D721Med (cell line): ENCODE results near the gene MICAL2.
A peak's percentile ranks its signal among the peaks of the same experiment; 100 is the strongest.

Experiments
- DNase-seq: peaks from one replicate; pipeline ENCODE4 v3.0.0; 2011; ENCODE audit warnings: low spot score; ENCODE audit not compliant: insufficient read length
- FAIRE-seq: peaks from 2 replicates; lab custom pipeline; 2011; peaks lifted over from hg19 to GRCh38; lab: Jason Lieb, UNC
- TF ChIP-seq, protein P1 (sequence below): IDR thresholded peaks from 2 replicates; pipeline ENCODE4 v1.5.1; 2012; ENCODE audit warnings: mild to moderate bottlenecking, control low read depth; ENCODE audit not compliant: insufficient read depth; ENCODE audit errors: missing control alignments

The MICAL2 gene

GRCh38 chr11:12249590-12250260 is 139.3 kb downstream of the MICAL2 start:
- FAIRE-seq (no peak), DNase-seq (no peak)
- TF ChIP-seq, protein P1, sequence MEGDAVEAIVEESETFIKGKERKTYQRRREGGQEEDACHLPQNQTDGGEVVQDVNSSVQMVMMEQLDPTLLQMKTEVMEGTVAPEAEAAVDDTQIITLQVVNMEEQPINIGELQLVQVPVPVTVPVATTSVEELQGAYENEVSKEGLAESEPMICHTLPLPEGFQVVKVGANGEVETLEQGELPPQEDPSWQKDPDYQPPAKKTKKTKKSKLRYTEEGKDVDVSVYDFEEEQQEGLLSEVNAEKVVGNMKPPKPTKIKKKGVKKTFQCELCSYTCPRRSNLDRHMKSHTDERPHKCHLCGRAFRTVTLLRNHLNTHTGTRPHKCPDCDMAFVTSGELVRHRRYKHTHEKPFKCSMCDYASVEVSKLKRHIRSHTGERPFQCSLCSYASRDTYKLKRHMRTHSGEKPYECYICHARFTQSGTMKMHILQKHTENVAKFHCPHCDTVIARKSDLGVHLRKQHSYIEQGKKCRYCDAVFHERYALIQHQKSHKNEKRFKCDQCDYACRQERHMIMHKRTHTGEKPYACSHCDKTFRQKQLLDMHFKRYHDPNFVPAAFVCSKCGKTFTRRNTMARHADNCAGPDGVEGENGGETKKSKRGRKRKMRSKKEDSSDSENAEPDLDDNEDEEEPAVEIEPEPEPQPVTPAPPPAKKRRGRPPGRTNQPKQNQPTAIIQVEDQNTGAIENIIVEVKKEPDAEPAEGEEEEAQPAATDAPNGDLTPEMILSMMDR = no peak

DNA sequence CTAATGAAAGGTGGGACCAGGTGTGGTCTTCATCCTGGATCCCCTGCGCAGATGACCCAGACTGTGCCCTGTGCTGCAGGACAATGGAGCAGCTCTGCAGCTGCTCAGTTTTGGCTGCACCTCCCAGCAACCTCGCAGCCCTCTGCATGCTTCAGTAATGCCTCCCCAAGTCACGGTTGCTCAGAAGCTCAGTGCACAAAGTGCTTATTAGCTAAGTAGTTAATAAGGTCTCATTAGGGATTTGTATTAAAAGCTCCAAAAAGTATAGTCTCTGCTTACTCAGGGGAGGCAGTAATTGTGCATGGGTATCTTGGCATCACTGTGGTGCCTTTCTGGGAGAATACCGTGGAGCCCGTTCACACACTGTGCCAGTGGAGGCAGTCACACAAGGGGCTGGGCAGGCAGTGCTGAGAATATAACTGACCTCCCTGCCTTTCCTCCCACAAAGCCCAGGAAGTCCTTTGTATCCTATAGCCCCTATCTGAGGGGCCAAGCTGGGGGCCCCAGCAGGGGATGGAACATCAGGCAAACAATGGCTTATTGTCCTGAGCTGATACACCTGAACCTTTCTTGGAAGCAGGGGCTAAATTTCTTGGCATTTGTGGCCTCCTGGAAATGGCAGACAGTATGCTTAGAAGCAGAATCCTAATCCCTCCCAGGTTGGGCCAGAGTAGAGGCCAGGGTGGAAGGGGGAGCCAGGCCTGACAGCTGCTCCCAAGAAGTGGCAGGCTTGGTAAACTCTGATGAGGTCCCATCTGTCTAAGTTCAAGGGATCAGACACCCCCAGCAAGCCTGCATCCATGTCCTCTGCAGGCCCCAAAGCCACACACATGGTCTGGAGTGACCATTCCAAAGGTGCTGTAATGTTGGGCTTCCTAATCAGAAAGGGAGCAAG is 141.5 kb downstream of the MICAL2 start:
- FAIRE-seq (no peak), DNase-seq (peak; percentile 55)

DNA sequence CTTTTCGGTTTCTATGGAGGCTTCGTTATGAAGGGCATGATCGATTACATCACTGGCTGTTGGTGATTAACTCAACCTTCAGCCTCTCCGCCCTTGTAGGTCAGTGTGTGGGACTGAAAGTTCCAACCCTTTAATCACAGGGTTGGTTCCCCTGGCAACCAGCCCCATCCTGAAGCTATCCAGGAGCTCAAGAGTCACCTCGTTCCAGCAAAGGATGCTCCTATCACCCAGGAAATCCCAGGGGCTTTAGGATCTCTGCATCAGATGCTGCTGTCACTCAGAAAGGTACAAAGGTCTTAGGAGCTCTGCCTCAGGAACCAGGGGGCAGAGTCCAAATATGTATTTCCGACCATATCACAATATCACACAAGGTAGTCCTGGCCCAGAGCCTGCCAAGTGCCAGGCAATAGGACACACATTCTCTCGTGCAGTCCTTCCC is 143.5 kb downstream of the MICAL2 start:
- FAIRE-seq = no peak
- TF ChIP-seq, protein P1 = no peak
- no peak for DNase-seq

More for the DNA sequence above, 141.5 kb downstream of the MICAL2 start:
- TF ChIP-seq, protein P1 = no peak

DNA sequence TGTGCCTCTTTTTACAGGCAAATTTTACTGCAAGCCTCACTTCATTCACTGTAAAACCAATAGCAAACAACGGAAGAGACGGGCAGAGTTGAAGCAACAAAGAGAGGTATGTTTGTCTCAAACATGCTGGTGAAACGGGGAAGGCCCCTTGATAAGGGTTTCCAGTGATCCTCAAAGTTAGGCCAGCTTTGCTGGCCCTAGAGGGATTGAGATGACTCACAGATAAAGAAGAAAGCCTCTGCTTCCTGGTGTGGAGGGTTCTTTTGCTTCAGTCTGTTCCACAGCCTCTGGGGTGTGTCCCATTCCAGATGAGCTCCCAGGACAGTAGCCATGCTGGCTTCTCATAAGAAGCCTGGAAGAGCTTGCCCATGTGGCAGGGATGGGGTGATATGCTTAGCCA is 148.1 kb downstream of the MICAL2 start:
- FAIRE-seq (no peak), DNase-seq (no peak)

GRCh38 chr11:12259956-12260355 is 149.6 kb downstream of the MICAL2 start:
- DNase-seq (no peak), FAIRE-seq (no peak)
- TF ChIP-seq, protein P1 = no peak

More for the DNA sequence above, 148.1 kb downstream of the MICAL2 start:
- TF ChIP-seq, protein P1 = no peak

DNA sequence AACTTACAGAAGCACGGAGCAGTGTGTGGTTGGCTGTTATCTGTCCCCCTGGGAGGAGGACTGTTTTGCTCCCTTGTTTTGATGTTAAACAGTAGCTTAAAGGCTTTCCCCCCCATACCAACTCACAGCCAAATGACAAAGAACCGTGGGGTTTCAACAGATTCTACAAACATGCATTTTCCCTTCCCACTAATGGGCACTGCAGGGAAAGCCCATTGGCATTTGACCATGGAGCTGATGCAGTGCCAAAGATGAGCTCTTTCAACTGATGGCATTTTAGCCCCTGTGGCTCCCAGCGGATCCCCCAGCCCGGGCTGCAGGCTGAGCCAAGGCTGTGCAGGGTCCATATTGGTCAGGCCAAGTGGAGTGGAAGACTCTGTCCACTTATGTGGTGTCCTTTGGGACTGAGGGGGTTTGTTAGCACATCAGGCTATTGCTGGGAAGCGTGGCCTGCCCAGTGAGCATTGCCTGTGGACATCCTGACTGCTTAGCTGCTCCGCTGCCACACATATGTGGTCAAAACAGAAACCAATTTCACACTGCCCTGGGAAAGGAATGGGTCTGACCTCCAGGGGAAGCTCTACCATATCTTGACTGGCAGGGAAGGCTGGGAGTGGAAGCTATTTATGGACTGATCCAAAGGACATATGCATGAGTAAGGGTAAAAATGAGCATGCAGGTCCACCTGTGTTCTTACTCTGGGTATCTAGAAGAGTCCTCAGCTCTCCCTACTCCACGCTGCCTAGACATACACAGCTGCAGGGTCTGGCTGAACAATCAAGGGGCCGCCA is 150.5 kb downstream of the MICAL2 start:
- TF ChIP-seq, protein P1 = no peak
- DNase-seq (no peak), FAIRE-seq (no peak)
